CD4-positive, alpha-beta T cell (primary cell): ENCODE data around the gene RAD51B. TPM values are rescaled to one million over a fixed set of nuclear protein-coding genes. Genes with fewer than 3 reads are reported as not detected.
A peak's percentile ranks its signal among the peaks of the same experiment; 100 is the strongest.

Source experiments
- ATAC-seq: fragments of 200-7000 bp; cut with Tn5 transposase; one replicate; pipeline ENCODE4 v1.10.0; 2022; ENCODE audit warnings: mild to moderate bottlenecking; ENCODE audit not compliant: poor library complexity
- CTCF ChIA-PET: fragments of 350-600 bp; sonication (Branson Sonifier 250); formaldehyde crosslinking; loops from one replicate; lab custom pipeline; 2021; ENCODE audit warnings: antibody characterized with exemption, inconsistent platforms; lab: Charles Lee
- POLR2A ChIA-PET: fragments of 350-600 bp; sonication (Branson Sonifier 250); formaldehyde crosslinking; loops from one replicate; lab custom pipeline; 2021; ENCODE audit warnings: antibody characterized with exemption, inconsistent platforms; lab: Charles Lee
- DNase-seq, 14 experiments: peaks; one replicate each; pipeline ENCODE4 v3.0.0-alpha.2; 2013 to 2020; ENCODE audit warnings: mixed read lengths in 2 of 14
- H3K27ac ChIP-seq, 2 donors: one replicate each; pipeline versions ENCODE4 v1.5.1 to v1.7.0; 2013; ENCODE audit warnings: low read length in 2 of 2, low read depth in 1 of 2, mild to moderate bottlenecking in 1 of 2
- H3K27me3 ChIP-seq, 2 experiments: 1 replicate in 1 of 2; 2 replicates in 1 of 2; pipeline versions ENCODE4 v1.6.1 to v1.7.0; 2013; ENCODE audit warnings: low read length in 2 of 2, control low read depth in 1 of 2, mild to moderate bottlenecking in 1 of 2, moderate library complexity in 1 of 2; ENCODE audit not compliant: insufficient read depth in 2 of 2, control insufficient read depth in 1 of 2
- H3K36me3 ChIP-seq: one replicate; pipeline ENCODE4 v1.6.1; 2013; ENCODE audit warnings: low read length, control low read depth; ENCODE audit not compliant: insufficient read depth
- H3K4me1 ChIP-seq: one replicate; pipeline ENCODE4 v1.6.1; 2013; ENCODE audit warnings: low read length, control low read depth; ENCODE audit not compliant: insufficient read depth
- H3K4me3 ChIP-seq: one replicate; pipeline ENCODE4 v1.5.1; 2013; ENCODE audit warnings: mild to moderate bottlenecking, low read length, moderate library complexity
- H3K9me3 ChIP-seq, 2 experiments: 1 replicate in 1 of 2; 2 replicates in 1 of 2; pipeline versions ENCODE4 v1.6.1 to v1.7.0; 2013; ENCODE audit warnings: low read length in 2 of 2, mild to moderate bottlenecking in 2 of 2, control low read depth in 1 of 2, moderate library complexity in 1 of 2; ENCODE audit not compliant: control insufficient read depth in 1 of 2, insufficient read depth in 1 of 2
- H3K27ac Mint-ChIP-seq: one replicate; pipeline ENCODE4 v1.8.0; 2020; ENCODE audit warnings: mixed read lengths
- H3K27me3 Mint-ChIP-seq: one replicate; pipeline ENCODE4 v1.8.0; 2021; ENCODE audit warnings: mixed read lengths
- H3K36me3 Mint-ChIP-seq: one replicate; pipeline ENCODE4 v1.8.0; 2021; ENCODE audit warnings: low read depth, mixed read lengths
- H3K4me1 Mint-ChIP-seq: one replicate; pipeline ENCODE4 v1.8.0; 2021; ENCODE audit warnings: low read depth, mixed read lengths
- H3K4me3 Mint-ChIP-seq: one replicate; pipeline ENCODE4 v1.8.0; 2020; ENCODE audit warnings: mild to moderate bottlenecking, mixed read lengths
- H3K9me3 Mint-ChIP-seq: one replicate; pipeline ENCODE4 v1.8.0; 2020; ENCODE audit warnings: mixed read lengths
- intact Hi-C, 2 experiments: fragments of 100-400 bp; cut with DNase I in 1 of 2; cut with micrococcal nuclease in 1 of 2; formaldehyde crosslinking; loops; one replicate each; pipeline versions ENCODE4 v1.15.1 to v1.9.0; 2023 to 2025; cut with DNase I, micrococcal nuclease
- total RNA-seq, 174 experiments: library from RNA in 2 of 174; stranded (reverse) in 2 of 174; gene quantifications; one replicate each; pipeline ENCODE4 v1.2.3 and lab custom pipeline; 2021 to 2026
- TF ChIP-seq, protein P1 (sequence below): fragments of 200-600 bp; IDR thresholded peaks from one replicate; pipeline ENCODE4 v1.8.0; 2022; ENCODE audit warnings: antibody characterized with exemption, mild to moderate bottlenecking

Gene RAD51B
- total RNA-seq, 2 experiments from 2014 or later = 18.4 to 20.0 TPM

DNA sequence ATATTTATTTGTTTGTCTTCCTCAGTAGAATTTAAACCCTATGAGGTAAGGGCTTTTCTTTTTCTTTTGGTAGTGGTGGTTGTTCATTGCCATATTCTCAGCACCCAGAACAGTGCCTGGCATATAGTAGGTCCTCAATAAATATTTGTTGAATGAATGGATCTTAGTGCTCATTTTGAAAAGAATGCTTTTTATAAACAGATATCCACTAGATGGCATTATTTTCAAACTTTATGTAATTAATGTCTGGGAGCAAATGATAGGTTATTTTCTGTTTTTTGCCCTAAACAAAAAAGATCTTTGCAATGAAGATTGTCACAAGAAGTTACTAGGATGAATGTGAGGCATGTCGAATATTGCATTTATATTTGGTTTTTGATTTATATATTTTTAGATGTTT is 64.1 kb downstream of the RAD51B start:
- Mint-ChIP-seq H3K27ac (no peak overlapping the region), H3K4me1 (peaks cover 27% of the 10 kb centered on the region), H3K9me3 (no peaks in the 10 kb centered on the region), H3K36me3 (peaks cover 5% of the 10 kb centered on the region), H3K4me3 (no peak overlapping the region), H3K27me3 (no peaks in the 10 kb centered on the region)
- ATAC-seq (no peak), DNase-seq (peak in 2 of 14 experiments; percentile 4 to 26)
- POLR2A ChIA-PET = no interaction called here
- Histone ChIP-seq H3K36me3 (no peaks in the 10 kb centered on the region), H3K27ac (no peak overlapping the region), H3K27me3 (no peaks in the 10 kb centered on the region), H3K4me3 (no peak overlapping the region), H3K9me3 (no peaks in the 10 kb centered on the region), H3K4me1 (no peaks in the 10 kb centered on the region)
- TF ChIP-seq, protein P1, sequence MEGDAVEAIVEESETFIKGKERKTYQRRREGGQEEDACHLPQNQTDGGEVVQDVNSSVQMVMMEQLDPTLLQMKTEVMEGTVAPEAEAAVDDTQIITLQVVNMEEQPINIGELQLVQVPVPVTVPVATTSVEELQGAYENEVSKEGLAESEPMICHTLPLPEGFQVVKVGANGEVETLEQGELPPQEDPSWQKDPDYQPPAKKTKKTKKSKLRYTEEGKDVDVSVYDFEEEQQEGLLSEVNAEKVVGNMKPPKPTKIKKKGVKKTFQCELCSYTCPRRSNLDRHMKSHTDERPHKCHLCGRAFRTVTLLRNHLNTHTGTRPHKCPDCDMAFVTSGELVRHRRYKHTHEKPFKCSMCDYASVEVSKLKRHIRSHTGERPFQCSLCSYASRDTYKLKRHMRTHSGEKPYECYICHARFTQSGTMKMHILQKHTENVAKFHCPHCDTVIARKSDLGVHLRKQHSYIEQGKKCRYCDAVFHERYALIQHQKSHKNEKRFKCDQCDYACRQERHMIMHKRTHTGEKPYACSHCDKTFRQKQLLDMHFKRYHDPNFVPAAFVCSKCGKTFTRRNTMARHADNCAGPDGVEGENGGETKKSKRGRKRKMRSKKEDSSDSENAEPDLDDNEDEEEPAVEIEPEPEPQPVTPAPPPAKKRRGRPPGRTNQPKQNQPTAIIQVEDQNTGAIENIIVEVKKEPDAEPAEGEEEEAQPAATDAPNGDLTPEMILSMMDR = no peak
- CTCF ChIA-PET = interaction anchor here (1.2 to 1.4 kb wide), 2 partner anchors 100 to 960 kb away, joined by 3 to 4 read pairs; no protein-coding TSS in a partner anchor
- intact Hi-C loops = loop anchor here (2.0 to 5.0 kb wide), 2 partner anchors 959 to 961 kb away; no protein-coding TSS in a partner anchor

DNA sequence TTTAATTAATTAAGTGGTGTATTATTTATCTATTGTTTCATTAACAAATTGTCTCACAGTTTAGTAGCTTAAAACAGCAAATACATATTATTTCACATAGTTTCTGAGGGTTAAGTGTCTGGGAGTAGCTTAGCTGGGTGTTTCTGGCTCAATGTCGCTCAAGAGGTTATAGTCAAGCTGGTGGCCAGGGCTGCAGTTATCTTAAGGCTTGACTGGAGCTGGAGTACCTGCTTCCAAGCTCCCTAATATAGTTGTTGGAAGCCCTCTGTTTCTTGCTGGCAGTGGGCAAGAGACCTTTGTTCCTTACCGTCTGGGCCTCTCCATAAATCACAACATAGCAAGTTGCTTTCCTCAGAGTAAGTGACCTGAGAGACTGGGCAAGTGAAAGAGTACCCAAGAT is 66.6 kb downstream of the RAD51B start:
- H3K4me1 Mint-ChIP-seq = peaks cover 26% of the 10 kb centered on the region
- ATAC-seq = no peak
- H3K36me3 Mint-ChIP-seq = peaks cover 5% of the 10 kb centered on the region
- intact Hi-C loops = no loop called here
- no peak for DNase-seq
- no peaks in the 10 kb centered on the region for H3K9me3 ChIP-seq
- ChIA-PET POLR2A (no interaction called here), CTCF (interaction anchor here (1.2 kb wide), 1 partner anchor 58 kb away, joined by 3 read pairs; no protein-coding TSS in a partner anchor)
- no peak overlapping the region for H3K27ac Mint-ChIP-seq
- H3K4me3 ChIP-seq = no peak overlapping the region
- H3K4me3 Mint-ChIP-seq = no peak overlapping the region
- no peaks in the 10 kb centered on the region for H3K27me3 ChIP-seq
- no peaks in the 10 kb centered on the region for H3K9me3 Mint-ChIP-seq
- H3K27ac ChIP-seq = no peak overlapping the region
- H3K36me3 ChIP-seq = no peaks in the 10 kb centered on the region
- H3K4me1 ChIP-seq = no peaks in the 10 kb centered on the region
- TF ChIP-seq, protein P1 = no peak
- no peaks in the 10 kb centered on the region for H3K27me3 Mint-ChIP-seq

DNA sequence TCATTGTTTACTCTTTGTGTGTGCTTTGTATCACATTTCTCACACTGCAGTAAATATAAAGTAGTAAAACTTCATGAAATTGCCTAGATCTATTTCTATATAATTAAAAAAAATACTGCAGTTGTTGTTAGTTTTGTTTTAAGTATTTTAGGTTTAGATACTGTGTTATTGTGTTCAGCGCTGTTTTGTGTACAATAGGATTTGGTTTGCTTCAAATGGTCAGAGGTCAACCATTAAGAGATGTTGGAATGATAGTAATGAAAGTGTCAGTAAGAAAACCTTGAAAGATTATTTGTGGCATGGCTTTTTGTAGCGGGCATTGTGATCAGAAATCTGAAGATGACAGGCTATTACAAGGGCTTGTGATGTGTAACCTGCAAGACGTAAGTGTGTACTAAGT is 67.9 kb downstream of the RAD51B start:
- TF ChIP-seq, protein P1 = no peak
- ChIA-PET CTCF (no interaction called here), POLR2A (no interaction called here)
- H3K36me3 Mint-ChIP-seq = peaks cover 5% of the 10 kb centered on the region
- peaks cover 21% of the 10 kb centered on the region for H3K4me1 Mint-ChIP-seq
- H3K27ac Mint-ChIP-seq = no peak overlapping the region
- H3K4me3 ChIP-seq = no peak overlapping the region
- no peaks in the 10 kb centered on the region for H3K36me3 ChIP-seq
- H3K9me3 Mint-ChIP-seq = no peaks in the 10 kb centered on the region
- no peak overlapping the region for H3K27ac ChIP-seq
- no peaks in the 10 kb centered on the region for H3K9me3 ChIP-seq
- DNase-seq (no peak), ATAC-seq (no peak)
- no peaks in the 10 kb centered on the region for H3K27me3 ChIP-seq
- H3K4me3 Mint-ChIP-seq = no peak overlapping the region
- no peaks in the 10 kb centered on the region for H3K27me3 Mint-ChIP-seq
- intact Hi-C loops = no loop called here
- no peaks in the 10 kb centered on the region for H3K4me1 ChIP-seq
